ENCODE results near the gene ZBTB16. TPM values are rescaled to one million over a fixed set of nuclear protein-coding genes. Genes with fewer than 3 reads are reported as not detected.

The ZBTB16 gene
- total and polyA plus RNA-seq, 2 experiments from 2014 or later = 0.29 to 1.4 TPM

- Histone ChIP-seq H3K4me3 (no peak overlapping the region), H3K4me1 (ENCODE audit: insufficient read depth) (no peaks in the 10 kb centered on the region), H3K4me2 (no peak overlapping the region), H3K36me3 (ENCODE audit: insufficient read depth) (no peaks in the 10 kb centered on the region), H3K27ac (ENCODE audit: low read depth) (no peak overlapping the region), H3K9me2 (ENCODE audit: insufficient read depth) (no peaks in the 10 kb centered on the region), H2AFZ (no peak overlapping the region), H4K20me1 (replicated peaks; ENCODE audit: insufficient read depth) (no peaks in the 10 kb centered on the region; the same call in none of the 2 replicates), H3K27me3 (ENCODE audit: insufficient read depth) (no peaks in the 10 kb centered on the region), H3K79me2 (replicated peaks; ENCODE audit: insufficient read depth) (no peaks in the 10 kb centered on the region), H3F3A (replicated peaks; ENCODE audit: low read depth) (no peaks in the 10 kb centered on the region)
- TF ChIP-seq EZH2phosphoT487 (IDR thresholded peaks at IDR 0.05; ENCODE audit: unreplicated experiment) = no peak
- TF ChIP-seq CREB1 (CRISPR knock-in tag; IDR thresholded peaks at IDR 0.05; ENCODE audit: low read depth) = no peak
- TF ChIP-seq NANOG (IDR thresholded peaks at IDR 0.05; ENCODE audit: borderline replicate concordance) = no peak
- TF ChIP-seq JUNB (IDR thresholded peaks at IDR 0.05; ENCODE audit: unreplicated experiment) = no peak
- TF ChIP-seq, protein P1, sequence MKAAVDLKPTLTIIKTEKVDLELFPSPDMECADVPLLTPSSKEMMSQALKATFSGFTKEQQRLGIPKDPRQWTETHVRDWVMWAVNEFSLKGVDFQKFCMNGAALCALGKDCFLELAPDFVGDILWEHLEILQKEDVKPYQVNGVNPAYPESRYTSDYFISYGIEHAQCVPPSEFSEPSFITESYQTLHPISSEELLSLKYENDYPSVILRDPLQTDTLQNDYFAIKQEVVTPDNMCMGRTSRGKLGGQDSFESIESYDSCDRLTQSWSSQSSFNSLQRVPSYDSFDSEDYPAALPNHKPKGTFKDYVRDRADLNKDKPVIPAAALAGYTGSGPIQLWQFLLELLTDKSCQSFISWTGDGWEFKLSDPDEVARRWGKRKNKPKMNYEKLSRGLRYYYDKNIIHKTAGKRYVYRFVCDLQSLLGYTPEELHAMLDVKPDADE (IDR thresholded peaks at IDR 0.05) = no peak
- no peak for TF ChIP-seq ZNF331 (CRISPR knock-in tag; IDR thresholded peaks at IDR 0.05; ENCODE audit: low read depth)
- TF ChIP-seq POLR2AphosphoS5 (IDR thresholded peaks at IDR 0.05; ENCODE audit: low read depth) = no peak
- no peak for TF ChIP-seq EZH2 (IDR thresholded peaks at IDR 0.05; ENCODE audit: low read depth, unreplicated experiment)
- no peak for TF ChIP-seq REST (IDR thresholded peaks at IDR 0.05; ENCODE audit: unreplicated experiment)
- TF ChIP-seq ZNF462 (CRISPR knock-in tag; IDR thresholded peaks at IDR 0.05) = no peak
- no peak for TF ChIP-seq CTCF (conservative IDR thresholded peaks at IDR 0.05; ENCODE audit: low read depth in 2 of 2)
- no peak for TF ChIP-seq STAT1 (IDR thresholded peaks at IDR 0.05; ENCODE audit: unreplicated experiment)
- TF ChIP-seq ZNF114 (CRISPR knock-in tag; IDR thresholded peaks at IDR 0.05) = no peak
- no peak for ATAC-seq
- no peaks in the 10 kb centered on the region for H3K36me3 Mint-ChIP-seq (ENCODE audit: low read depth)
- peaks cover 4% of the 10 kb centered on the region for H3K27me3 Mint-ChIP-seq (ENCODE audit: insufficient read depth, low read depth, poor library complexity)
- peaks cover 14% of the 10 kb centered on the region for H3K4me1 Mint-ChIP-seq
- no peak for DNase-seq (ENCODE audit: low spot score)
- no peak overlapping the region for H3K27ac Mint-ChIP-seq
- H3K9me3 Mint-ChIP-seq = peaks cover 6% of the 10 kb centered on the region; the same call in 1 of the 3 replicates
- H3K4me3 Mint-ChIP-seq = no peak overlapping the region
Observed at GRCh38 chr11:114197799-114198500, 138.4 kb downstream of the ZBTB16 start.

Data from GM23338 (cell line).